GM20000 (cell line): ENCODE results near the gene KRTAP4-8.
"Not testable (repeated sequence)": the region's sequence is repeated elsewhere in the genome, so short reads cannot be mapped to it uniquely, and the experiment has no call there.

ENCODE experiments used
- DNase-seq: peaks from one replicate; pipeline ENCODE4 v3.0.0; 2012; ENCODE audit warnings: low spot score
- CTCF ChIP-seq: IDR thresholded peaks from 2 replicates; pipeline ENCODE4 v1.5.1; 2012; ENCODE audit warnings: mild to moderate bottlenecking, control low read depth; ENCODE audit errors: extremely low read depth, missing control alignments

KRTAP4-8 gene

DNA sequence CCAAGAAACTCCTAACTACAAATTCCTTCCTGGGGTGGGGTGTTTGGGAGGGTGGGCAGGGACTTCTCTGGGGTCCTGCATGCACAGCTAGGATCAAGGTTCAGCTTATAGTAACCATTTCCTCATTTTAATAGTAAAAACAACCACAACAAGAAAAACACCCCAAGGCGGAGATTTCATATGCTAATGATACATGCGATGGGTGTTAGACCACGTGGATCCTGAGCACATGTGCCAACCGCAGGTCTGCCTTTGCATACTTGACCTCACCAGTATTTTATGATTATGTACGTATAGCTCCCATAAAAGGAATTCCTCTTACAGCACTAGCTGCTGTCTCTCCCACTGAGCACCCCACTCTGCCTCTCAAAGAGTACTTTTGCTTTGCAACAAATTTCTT, 18.4 kb upstream of the KRTAP4-8 start:
- TF ChIP-seq CTCF: no peak
- no peak for DNase-seq

GRCh38 chr17:41111151-41111885, 13.4 kb upstream of the KRTAP4-8 start:
- DNase-seq: no peak
- TF ChIP-seq CTCF: no peak

DNA sequence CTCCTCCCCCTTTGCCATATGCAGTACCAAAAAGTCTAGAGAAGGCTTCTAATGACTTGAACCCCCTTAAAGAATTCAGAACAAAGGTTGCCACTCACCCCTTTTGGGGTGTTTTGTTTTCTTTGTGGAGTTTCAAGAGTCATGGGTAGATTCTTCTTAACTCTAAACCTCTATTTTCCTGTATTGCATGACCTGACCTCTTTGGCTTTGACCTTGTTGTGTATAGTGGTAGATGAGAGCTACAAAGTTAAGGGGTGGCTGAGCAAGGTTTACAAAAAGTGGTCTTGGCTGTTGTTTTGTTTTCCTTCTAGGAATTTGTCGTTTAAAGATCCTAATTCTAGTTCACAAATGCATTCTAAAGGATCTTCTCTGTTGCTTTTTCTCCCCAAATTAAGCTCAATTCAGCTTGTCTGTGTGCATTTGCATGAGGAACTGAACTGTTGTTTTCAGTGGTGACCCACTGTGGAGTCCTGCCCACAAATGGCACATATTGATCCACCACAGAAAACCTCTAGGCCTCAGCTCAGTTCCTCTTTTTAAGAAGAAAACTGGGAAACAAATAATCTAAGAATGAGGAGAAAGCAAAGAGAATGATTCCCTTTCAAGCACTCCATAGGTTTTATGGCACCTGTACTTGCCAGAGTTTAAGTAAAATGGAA, 10.9 kb upstream of the KRTAP4-8 start:
- DNase-seq: not testable (repeated sequence)

DNA sequence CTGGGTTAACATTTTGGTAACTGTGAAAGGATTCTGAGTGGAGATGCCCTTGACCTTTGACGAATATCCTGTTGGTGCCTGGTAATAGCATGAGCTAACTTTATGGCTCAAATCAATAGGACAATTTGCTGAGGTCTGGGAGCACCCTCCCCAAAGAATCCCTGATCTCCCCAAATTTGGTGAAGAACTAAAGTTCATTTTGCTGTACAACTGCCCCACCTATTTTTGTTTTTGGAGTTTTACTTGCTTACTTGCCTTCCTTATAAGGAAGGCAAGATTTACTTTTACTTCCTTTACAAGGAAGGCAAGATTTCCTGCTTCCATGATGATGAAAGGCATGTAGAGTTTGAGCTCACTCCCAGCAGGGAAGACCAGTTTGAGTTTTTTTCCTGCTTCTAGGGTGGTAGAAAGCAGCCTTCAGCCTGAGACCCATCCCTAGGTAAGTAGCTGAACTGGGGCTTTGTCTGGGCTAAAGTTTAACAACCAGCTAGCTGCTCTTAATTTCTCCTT, 10.1 kb upstream of the KRTAP4-8 start:
- TF ChIP-seq CTCF: no peak
- no peak for DNase-seq

GRCh38 chr17:41105347-41105746, 7.4 kb upstream of the KRTAP4-8 start, which contains the start of gene KRTAP4-9:
Gene KRTAP4-9, plus strand, starts transcription at chr17:41105389. Its CDS starts 0 bp downstream, at chr17:41105389.
- DNase-seq: not testable (repeated sequence)

DNA sequence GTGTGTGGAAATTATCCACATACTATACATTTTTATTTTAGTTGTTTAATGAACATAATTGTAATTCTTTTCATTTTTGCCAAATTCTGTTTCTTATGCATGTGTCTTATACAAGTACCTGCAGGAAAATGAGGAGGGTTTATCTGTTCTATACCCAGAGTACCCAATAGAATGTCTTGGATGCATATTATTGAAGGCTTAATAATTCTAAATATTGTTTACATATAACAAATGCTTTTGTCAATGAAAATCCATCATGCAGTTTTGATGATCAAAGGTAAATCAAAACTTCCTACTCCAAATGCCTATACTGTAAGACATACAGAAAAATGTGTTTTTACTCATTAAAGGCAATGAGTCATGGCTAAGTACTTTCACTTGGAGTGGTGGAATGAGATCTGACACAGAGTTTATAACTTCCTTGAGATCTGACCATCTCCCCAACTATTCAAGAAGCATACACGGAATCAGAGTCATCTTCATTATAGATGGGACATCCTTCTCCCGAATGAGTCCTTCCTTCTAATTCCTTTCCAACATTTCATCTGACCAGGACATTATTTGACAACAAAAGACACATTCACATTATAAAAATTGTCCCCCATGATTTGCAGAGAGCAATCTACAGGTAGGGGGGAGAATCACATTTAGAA, 6.6 kb upstream of the KRTAP4-8 start:
- DNase-seq: not testable (repeated sequence)

DNA sequence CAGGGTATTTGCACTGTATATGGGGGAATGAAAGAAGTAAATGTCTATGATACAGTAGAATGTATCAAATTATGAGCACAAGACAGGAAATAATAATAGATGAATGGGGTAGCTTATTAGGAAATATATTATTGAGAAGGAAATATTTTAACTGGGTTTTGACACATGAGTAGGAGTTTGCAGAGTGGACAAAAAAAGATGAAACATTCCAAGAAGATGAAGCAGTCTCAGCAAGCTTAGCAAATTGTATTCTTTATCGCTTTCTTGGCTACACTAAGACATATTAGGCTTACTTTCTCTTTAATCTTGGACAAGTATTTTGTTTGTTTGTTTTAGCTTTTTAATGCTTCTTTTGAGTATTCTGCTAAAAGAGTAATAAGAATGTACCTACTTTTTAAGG, 6.0 kb upstream of the KRTAP4-8 start:
- no peak for DNase-seq
- TF ChIP-seq CTCF: no peak

DNA sequence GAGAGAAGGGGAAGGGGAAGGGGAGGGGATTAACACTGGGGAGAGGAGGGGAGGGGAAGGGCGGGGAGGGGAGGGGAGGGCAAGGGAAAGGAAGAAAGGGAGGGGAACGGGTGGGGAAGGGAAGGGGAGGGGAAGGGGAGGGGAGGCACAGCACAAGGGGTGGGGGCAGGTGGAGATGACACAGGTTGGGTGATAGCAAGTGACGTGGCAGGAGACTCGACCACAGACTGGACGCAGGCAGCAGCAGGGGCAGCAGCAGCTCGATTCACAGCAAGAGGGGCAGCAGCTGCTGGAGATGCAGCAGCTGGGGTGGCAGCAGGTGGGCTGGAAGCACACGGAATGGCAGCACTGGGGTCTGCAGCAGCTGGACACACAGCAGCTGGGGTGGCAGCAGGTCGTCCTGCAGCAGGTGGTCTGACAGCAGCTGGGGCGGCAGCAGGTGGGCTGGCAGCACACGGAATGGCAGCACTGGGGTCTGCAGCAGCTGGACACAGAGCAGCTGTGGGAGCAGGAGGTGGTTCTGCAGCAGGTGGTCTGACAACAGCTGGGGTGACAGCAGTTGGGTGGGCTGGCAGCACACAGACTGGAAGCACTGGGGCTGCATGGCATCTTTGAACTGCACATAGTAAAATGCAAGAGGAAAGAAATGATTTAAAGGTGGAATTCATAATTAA, 3.8 kb upstream of the KRTAP4-8 start, which contains the start of gene KRTAP4-16:
TSS of gene KRTAP4-16 (minus strand) at position 624 of the 674 bp plus-strand sequence. CDS start at position 624, 0 bp downstream.
- TF ChIP-seq CTCF: no peak
- DNase-seq: no peak

DNA sequence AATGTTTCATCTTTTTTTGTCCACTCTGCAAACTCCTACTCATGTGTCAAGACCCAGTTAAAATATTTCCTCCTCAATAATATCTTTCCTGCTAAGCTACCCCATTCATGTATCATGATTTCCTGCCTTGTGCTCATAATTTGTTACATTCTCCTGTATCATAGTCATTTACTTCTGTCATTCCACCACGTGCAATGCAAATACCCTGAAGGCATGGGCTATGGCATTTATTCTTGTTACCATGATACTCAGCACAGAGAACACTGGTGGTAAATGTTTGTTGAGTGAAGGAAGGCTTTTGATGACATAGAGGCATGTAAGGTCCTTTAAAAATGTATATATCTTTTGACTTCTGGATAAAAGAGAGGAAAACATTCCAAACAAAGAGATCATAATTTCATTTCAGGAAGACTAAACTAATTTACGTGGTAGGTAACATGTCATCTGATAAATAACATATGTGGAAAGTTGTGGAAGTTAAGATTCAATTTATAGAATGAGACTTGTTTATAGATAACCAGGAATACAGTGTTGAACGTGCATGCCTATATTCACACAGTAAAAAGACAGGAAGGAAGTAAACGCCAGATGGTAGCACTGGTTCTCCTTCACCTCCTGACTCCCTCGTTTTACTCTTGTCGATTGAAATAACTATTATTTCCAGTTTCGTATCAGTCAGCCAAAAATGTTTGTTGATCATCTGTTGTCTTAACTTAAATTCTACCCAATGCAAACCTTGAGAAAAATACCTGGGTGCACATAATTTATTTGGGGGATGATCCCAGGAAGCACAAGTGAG, 1.9 kb upstream of the KRTAP4-8 start:
- DNase-seq: not testable (repeated sequence)
